Activated CD8-positive, alpha-beta T cell treated with anti-CD3 and anti-CD28 coated beads for 36 hours (primary cell): ENCODE results near the gene TMCO4. TPM values are rescaled to one million over a fixed set of nuclear protein-coding genes. Genes with fewer than 3 reads are reported as not detected.

Experiments
- ATAC-seq: fragments of 200-7000 bp; cut with Tn5 transposase; one replicate; pipeline ENCODE4 v1.10.0; 2021; ENCODE audit warnings: mild to moderate bottlenecking, moderate library complexity
- CTCF ChIA-PET: fragments of 350-600 bp; sonication (Branson Sonifier 250); formaldehyde crosslinking; loops from one replicate; lab custom pipeline; 2021; ENCODE audit warnings: antibody characterized with exemption; lab: Charles Lee
- POLR2A ChIA-PET: fragments of 350-600 bp; sonication (Branson Sonifier 250); formaldehyde crosslinking; loops from one replicate; lab custom pipeline; 2021; ENCODE audit warnings: antibody characterized with exemption; lab: Charles Lee
- DNase-seq: peaks from one replicate; pipeline ENCODE4 v3.0.0-alpha.2; 2020
- H3K27ac Mint-ChIP-seq: one replicate; pipeline ENCODE4 v1.8.0; 2021; ENCODE audit warnings: mild to moderate bottlenecking, mixed read lengths
- H3K27me3 Mint-ChIP-seq: one replicate; pipeline ENCODE4 v1.8.0; 2021; ENCODE audit warnings: mixed read lengths
- H3K36me3 Mint-ChIP-seq: one replicate; pipeline ENCODE4 v1.8.0; 2021; ENCODE audit warnings: low read depth, mixed read lengths
- H3K4me1 Mint-ChIP-seq: one replicate; pipeline ENCODE4 v1.8.0; 2021; ENCODE audit warnings: low read depth, mixed read lengths
- H3K4me3 Mint-ChIP-seq: one replicate; pipeline ENCODE4 v1.8.0; 2021; ENCODE audit warnings: mild to moderate bottlenecking, moderate library complexity, mixed read lengths
- H3K9me3 Mint-ChIP-seq: one replicate; pipeline ENCODE4 v1.8.0; 2021; ENCODE audit warnings: mixed read lengths
- intact Hi-C: fragments of 100-400 bp; cut with micrococcal nuclease; formaldehyde crosslinking; loops from one replicate; pipeline ENCODE4 v1.10.0; 2022
- total RNA-seq, 2 experiments: library from RNA; stranded (reverse); gene quantifications; one replicate each; pipeline ENCODE4 v1.2.3, GENCODE V29; 2021
- TF ChIP-seq, protein P1 (sequence below): fragments of 200-600 bp; IDR thresholded peaks from one replicate; pipeline ENCODE4 v1.8.0; 2022; ENCODE audit warnings: antibody characterized with exemption, mild to moderate bottlenecking

The TMCO4 gene
- total RNA-seq, 2 experiments from 2014 or later, result 10.8 to 13.2 TPM

DNA sequence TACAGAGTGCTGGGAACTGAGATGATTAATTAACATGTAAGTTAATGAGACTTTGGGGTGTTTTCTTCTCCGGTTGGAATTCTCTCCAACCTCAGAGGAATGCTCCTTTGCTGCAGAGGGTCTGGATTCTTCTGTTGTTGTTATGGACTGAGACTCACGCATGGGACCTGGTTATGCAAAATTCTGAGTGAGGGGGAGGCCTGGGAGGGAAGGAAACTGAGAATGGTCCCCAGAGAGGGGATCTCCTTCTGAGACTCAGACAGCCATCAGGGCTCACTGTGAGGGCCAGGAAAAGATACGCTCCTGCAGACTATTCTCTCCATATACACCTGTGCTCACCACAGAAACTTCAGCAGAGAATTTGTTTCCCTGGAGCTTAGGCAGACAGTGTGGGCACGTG is 78.7 kb downstream of the TMCO4 start:
- Mint-ChIP-seq H3K4me1 (no peaks in the 10 kb centered on the region), H3K27me3 (no peaks in the 10 kb centered on the region), H3K27ac (no peak overlapping the region), H3K9me3 (no peaks in the 10 kb centered on the region), H3K36me3 (no peaks in the 10 kb centered on the region), H3K4me3 (no peak overlapping the region)
- intact Hi-C loops, result no loop called here
- TF ChIP-seq, protein P1, sequence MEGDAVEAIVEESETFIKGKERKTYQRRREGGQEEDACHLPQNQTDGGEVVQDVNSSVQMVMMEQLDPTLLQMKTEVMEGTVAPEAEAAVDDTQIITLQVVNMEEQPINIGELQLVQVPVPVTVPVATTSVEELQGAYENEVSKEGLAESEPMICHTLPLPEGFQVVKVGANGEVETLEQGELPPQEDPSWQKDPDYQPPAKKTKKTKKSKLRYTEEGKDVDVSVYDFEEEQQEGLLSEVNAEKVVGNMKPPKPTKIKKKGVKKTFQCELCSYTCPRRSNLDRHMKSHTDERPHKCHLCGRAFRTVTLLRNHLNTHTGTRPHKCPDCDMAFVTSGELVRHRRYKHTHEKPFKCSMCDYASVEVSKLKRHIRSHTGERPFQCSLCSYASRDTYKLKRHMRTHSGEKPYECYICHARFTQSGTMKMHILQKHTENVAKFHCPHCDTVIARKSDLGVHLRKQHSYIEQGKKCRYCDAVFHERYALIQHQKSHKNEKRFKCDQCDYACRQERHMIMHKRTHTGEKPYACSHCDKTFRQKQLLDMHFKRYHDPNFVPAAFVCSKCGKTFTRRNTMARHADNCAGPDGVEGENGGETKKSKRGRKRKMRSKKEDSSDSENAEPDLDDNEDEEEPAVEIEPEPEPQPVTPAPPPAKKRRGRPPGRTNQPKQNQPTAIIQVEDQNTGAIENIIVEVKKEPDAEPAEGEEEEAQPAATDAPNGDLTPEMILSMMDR, result no peak
- no peak for ATAC-seq
- ChIA-PET POLR2A (no interaction called here), CTCF (no interaction called here)
- DNase-seq, result no peak

DNA sequence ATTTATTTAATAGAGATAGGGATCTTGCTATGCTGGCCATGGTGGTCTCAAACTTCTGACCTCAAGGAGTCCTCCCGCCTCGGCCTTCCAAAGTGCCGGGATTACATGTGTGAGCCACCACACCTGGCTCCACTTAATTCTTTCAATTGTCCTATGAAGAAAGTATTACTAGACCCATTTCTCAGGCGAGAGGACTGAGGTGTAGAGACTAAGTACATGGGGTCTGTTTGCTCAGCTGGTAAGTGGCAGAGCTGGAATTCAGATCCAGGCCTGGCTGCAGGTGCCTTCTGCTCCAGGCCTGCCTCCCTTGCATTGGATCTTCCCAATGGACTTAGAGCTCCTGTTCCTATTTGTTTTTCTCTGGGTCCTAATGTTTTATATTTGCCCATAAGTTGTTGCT is 79.5 kb downstream of the TMCO4 start:
- H3K36me3 Mint-ChIP-seq, result no peaks in the 10 kb centered on the region
- no peak overlapping the region for H3K27ac Mint-ChIP-seq
- DNase-seq (no peak), ATAC-seq (no peak)
- no peaks in the 10 kb centered on the region for H3K9me3 Mint-ChIP-seq
- H3K27me3 Mint-ChIP-seq, result no peaks in the 10 kb centered on the region
- TF ChIP-seq, protein P1, result no peak
- no peak overlapping the region for H3K4me3 Mint-ChIP-seq
- intact Hi-C loops, result no loop called here
- H3K4me1 Mint-ChIP-seq, result peaks cover 5% of the 10 kb centered on the region
- ChIA-PET CTCF (interaction anchor here (1.1 kb wide), 1 partner anchor 9 kb away, joined by 3 read pairs; no protein-coding TSS in a partner anchor), POLR2A (no interaction called here)

DNA sequence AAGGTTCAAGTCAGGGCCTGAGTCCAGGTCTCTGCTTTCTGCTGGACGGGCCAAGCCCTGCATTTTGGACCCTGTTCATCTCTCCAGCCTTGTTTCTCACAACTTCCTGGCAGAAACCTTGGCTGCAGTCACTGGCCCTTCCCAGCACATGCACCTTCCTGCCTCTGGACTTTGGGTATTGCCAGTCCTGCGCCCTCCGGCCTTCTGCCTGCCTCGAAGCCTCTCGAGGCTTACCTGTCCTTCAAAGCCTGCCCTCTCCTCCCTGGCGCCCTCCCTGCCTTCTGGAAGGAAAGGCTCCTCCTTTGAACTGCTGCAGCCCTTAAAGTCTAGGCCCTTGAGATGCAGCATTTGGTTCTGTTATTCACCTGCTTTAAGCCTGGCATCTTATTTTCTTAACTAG is 82.2 kb downstream of the TMCO4 start:
- no peak overlapping the region for H3K27ac Mint-ChIP-seq
- no peaks in the 10 kb centered on the region for H3K9me3 Mint-ChIP-seq
- no peak overlapping the region for H3K4me3 Mint-ChIP-seq
- ATAC-seq (no peak), DNase-seq (no peak)
- CTCF ChIA-PET, result interaction anchor here (0.7 to 1.7 kb wide), 2 partner anchors 13 to 78 kb away, joined by 3 to 4 read pairs; no protein-coding TSS in a partner anchor
- H3K4me1 Mint-ChIP-seq, result peaks cover 5% of the 10 kb centered on the region
- no peaks in the 10 kb centered on the region for H3K27me3 Mint-ChIP-seq
- TF ChIP-seq, protein P1, result no peak
- intact Hi-C loops, result no loop called here
- POLR2A ChIA-PET, result no interaction called here
- H3K36me3 Mint-ChIP-seq, result no peaks in the 10 kb centered on the region

DNA sequence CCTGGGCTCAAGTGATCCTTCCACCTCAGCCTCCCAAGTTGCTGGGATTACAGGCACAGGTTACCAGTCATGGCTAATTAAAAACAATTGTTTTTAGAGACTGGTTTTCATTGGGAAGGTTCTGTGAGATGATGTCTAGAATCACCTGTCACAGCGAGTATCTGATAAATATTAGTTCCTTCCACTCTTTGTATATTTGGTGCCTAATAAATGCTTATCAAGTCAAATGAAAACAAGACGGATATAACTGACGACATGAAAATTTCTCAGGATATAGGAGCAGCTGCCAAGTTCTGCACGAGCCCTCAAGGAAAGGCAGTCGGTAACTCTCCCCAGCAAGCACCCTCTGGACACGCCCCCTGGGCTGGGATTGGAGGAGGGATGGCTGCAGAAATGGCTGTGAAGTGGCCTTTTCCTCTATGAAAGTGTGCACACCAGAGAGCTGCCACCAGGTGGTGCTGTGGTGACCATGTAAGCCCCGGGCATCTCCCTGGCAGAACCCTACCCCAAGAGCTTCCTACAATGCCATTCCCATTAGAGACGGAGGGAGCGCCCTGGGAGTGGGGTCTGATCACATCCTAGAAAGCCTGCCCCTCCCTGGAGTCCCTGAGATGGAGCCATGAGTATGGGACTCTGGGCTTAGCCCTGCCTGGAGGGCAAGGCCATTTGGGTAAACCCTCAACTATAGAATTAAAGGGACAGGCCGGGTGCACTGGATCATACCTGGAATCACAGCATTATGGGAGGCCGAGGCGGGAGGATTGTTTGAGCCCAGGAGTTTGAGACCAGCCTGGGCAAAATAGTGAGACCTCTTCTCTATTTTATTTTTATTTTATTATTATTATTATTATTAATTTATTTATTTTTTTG is 84.1 kb downstream of the TMCO4 start:
- intact Hi-C loops, result no loop called here
- H3K9me3 Mint-ChIP-seq, result no peaks in the 10 kb centered on the region
- ATAC-seq, result peak; percentile 95
- no peaks in the 10 kb centered on the region for H3K36me3 Mint-ChIP-seq
- no peaks in the 10 kb centered on the region for H3K27me3 Mint-ChIP-seq
- ChIA-PET CTCF (interaction anchor here (0.6 to 3.9 kb wide), 19 partner anchors 9 to 436 kb away, joined by 3 to 22 read pairs (median 4); no protein-coding TSS in a partner anchor), POLR2A (interaction anchor here (1.1 kb wide), 1 partner anchor 9 kb away, joined by 3 read pairs; no protein-coding TSS in a partner anchor)
- DNase-seq, result peak; percentile 96
- no peak overlapping the region for H3K27ac Mint-ChIP-seq
- H3K4me3 Mint-ChIP-seq, result no peak overlapping the region
- H3K4me1 Mint-ChIP-seq, result peaks cover 17% of the 10 kb centered on the region
- TF ChIP-seq, protein P1, result peak; percentile 79

DNA sequence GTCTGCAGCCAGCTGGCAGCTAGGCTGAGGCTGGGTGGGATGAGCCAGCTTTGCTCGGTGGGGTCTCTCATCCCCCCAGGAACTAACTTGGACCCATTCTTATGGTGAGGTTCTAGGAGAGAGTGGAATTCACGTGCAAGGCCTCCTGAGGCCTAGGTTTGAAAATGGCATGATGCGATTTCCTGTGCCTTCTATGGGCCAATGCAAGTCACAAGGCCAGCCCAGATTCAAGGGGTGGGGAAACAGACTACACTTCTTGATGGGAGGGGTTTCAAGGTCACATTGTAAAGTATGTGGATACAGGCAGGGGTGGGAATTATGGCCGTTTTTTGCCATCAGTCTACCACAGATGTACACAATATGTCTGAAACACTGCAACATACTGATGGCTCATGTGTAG is 86.8 kb downstream of the TMCO4 start:
- H3K9me3 Mint-ChIP-seq, result no peaks in the 10 kb centered on the region
- ATAC-seq (no peak), DNase-seq (no peak)
- ChIA-PET CTCF (interaction anchor here (3.9 kb wide), 1 partner anchor 8 kb away, joined by 21 read pairs; no protein-coding TSS in a partner anchor), POLR2A (no interaction called here)
- no peak overlapping the region for H3K4me3 Mint-ChIP-seq
- TF ChIP-seq, protein P1, result no peak
- peak overlapping the region; percentile 20 for H3K27ac Mint-ChIP-seq
- intact Hi-C loops, result no loop called here
- peaks cover 23% of the 10 kb centered on the region for H3K4me1 Mint-ChIP-seq
- H3K36me3 Mint-ChIP-seq, result peaks cover 2% of the 10 kb centered on the region
- H3K27me3 Mint-ChIP-seq, result no peaks in the 10 kb centered on the region
